ENCODE data around the gene PDE1C.

DNA sequence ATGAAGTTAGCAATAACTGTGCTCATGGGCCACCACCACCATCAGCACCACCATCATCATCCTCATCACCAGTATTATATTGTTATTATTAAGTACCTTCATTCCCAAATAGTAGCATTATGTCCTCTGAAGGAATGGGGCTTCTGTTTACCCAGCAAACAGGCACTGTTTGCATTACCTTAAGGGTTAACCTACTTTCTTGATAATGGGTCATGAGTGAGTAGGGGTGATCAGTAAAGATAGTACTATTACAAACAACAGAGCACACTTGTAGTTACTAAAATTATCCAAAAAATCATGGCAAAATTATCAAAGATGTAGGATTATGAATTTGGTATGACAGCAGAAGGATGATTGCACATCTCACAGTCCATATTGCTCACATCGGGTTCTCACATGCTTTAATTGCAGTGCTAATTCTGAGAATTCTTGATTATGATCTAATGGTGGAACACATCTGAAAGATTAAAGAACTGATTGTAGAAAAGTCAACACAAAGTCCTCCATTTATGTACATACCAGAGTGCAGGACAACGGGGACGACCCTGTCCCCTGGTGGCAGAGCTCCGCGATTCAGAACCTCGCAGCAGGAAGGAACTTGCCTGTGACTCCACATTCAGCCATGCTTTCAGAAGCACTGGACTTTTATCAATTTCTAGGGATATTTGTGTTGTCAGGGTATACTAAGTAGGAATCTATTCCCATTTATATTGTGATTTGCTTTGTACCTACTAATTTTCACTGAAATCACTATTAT, 31.0 kb downstream of the PDE1C start:
- TF ChIP-seq, protein P1, sequence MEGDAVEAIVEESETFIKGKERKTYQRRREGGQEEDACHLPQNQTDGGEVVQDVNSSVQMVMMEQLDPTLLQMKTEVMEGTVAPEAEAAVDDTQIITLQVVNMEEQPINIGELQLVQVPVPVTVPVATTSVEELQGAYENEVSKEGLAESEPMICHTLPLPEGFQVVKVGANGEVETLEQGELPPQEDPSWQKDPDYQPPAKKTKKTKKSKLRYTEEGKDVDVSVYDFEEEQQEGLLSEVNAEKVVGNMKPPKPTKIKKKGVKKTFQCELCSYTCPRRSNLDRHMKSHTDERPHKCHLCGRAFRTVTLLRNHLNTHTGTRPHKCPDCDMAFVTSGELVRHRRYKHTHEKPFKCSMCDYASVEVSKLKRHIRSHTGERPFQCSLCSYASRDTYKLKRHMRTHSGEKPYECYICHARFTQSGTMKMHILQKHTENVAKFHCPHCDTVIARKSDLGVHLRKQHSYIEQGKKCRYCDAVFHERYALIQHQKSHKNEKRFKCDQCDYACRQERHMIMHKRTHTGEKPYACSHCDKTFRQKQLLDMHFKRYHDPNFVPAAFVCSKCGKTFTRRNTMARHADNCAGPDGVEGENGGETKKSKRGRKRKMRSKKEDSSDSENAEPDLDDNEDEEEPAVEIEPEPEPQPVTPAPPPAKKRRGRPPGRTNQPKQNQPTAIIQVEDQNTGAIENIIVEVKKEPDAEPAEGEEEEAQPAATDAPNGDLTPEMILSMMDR (conservative IDR thresholded peaks at IDR 0.05; ENCODE audit: low read length): no peak
- no peak for TF ChIP-seq EZH2phosphoT487 (IDR thresholded peaks at IDR 0.05; ENCODE audit: borderline replicate concordance, low read depth, low read length)
